Smooth muscle cell (in vitro differentiated cells): ENCODE results near the gene UBL4A. TPM values are rescaled to one million over a fixed set of nuclear protein-coding genes. Genes with fewer than 3 reads are reported as not detected.

ENCODE experiments used
- DNase-seq: peaks from one replicate; lab custom pipeline; 2025; ENCODE audit not compliant: unreplicated experiment; lab: John Stamatoyannopoulos, UW
- H2AFZ ChIP-seq: fragments of 200-600 bp; sonication (generic); 2 replicates; pipeline ENCODE4 v1.6.0; 2016; ENCODE audit warnings: antibody characterized with exemption, low read depth, mild to moderate bottlenecking
- H3F3A ChIP-seq: fragments of 200-600 bp; sonication (generic); 2 replicates; pipeline ENCODE4 v1.6.0; 2017; ENCODE audit warnings: antibody characterized with exemption, low read depth
- H3K27ac ChIP-seq: fragments of 200-600 bp; sonication (generic); 2 replicates; pipeline ENCODE4 v1.5.1; 2016; ENCODE audit warnings: low read depth, mild to moderate bottlenecking
- H3K27me3 ChIP-seq: fragments of 200-600 bp; sonication (generic); 2 replicates; pipeline ENCODE4 v1.6.1; 2016; ENCODE audit warnings: low read depth, mild to moderate bottlenecking
- H3K36me3 ChIP-seq: fragments of 200-600 bp; sonication (generic); 2 replicates; pipeline ENCODE4 v1.5.1; 2016; ENCODE audit warnings: low read depth
- H3K4me1 ChIP-seq: fragments of 200-600 bp; sonication (generic); 2 replicates; pipeline ENCODE4 v1.5.1; 2016; ENCODE audit warnings: low read depth
- H3K4me2 ChIP-seq: fragments of 200-600 bp; sonication (generic); 2 replicates; pipeline ENCODE4 v1.6.0; 2016; ENCODE audit warnings: mild to moderate bottlenecking
- H3K4me3 ChIP-seq: fragments of 200-600 bp; sonication (generic); 2 replicates; pipeline ENCODE4 v1.5.1; 2016; ENCODE audit warnings: mild to moderate bottlenecking
- H3K79me2 ChIP-seq: fragments of 200-600 bp; sonication (generic); 2 replicates; pipeline ENCODE4 v1.6.0; 2016; ENCODE audit warnings: low read depth, mild to moderate bottlenecking
- H3K9ac ChIP-seq: fragments of 200-600 bp; sonication (generic); 2 replicates; pipeline ENCODE4 v1.6.0; 2016; ENCODE audit warnings: low read depth
- H3K9me3 ChIP-seq: fragments of 200-600 bp; sonication (generic); replicated peaks from 2 replicates; pipeline ENCODE4 v1.5.1; 2016; ENCODE audit warnings: low read depth
- H4K20me1 ChIP-seq: fragments of 200-600 bp; sonication (generic); 2 replicates; pipeline ENCODE4 v1.6.0; 2016; ENCODE audit warnings: low read depth
- CTCF ChIP-seq: fragments of 200-600 bp; sonication (generic); IDR thresholded peaks from 2 replicates; pipeline ENCODE4 v1.5.1; 2017; ENCODE audit warnings: borderline replicate concordance, mild to moderate bottlenecking, antibody characterized with exemption; ENCODE audit not compliant: insufficient read depth, poor library complexity, severe bottlenecking
- WGBS: methylation state at CpG from one replicate; pipeline ENCODE4 v1.1.7; 2016; ENCODE audit warnings: low lambda C conversion rate; 5-methylcytosine and 5-hydroxymethylcytosine counted together
- polyA plus RNA-seq: library from polyadenylated mRNA; unstranded; fragments of >200 nt; fragmentation: Nextera tagmentation; extraction: Ambion mirVana; gene quantifications from 2 replicates; pipeline ENCODE4 v1.2.1, GENCODE V29; 2016
- total RNA-seq: library from RNA; depleted of rRNA; stranded (reverse); fragments of >200 nt; gene quantifications from 2 replicates; pipeline ENCODE4 v1.2.3, GENCODE V29; 2014

Gene UBL4A
- total and polyA plus RNA-seq, 2 experiments from 2014 or later: 42.1 to 46.9 TPM

- no peak overlapping the region for H2AFZ ChIP-seq
- 64% methylated on average over 21 of the region's 34 CpGs for WGBS
- no peaks in the 10 kb centered on the region for H4K20me1 ChIP-seq
- H3K4me2 ChIP-seq: peak overlapping the region; percentile 91
- peaks cover 7% of the 10 kb centered on the region for H3K79me2 ChIP-seq
- no peaks in the 10 kb centered on the region for H3K9me3 ChIP-seq
- DNase-seq: no peak
- no peaks in the 10 kb centered on the region for H3K36me3 ChIP-seq
- peak overlapping the region; percentile 83 for H3K27ac ChIP-seq
- no peak for TF ChIP-seq CTCF
- no peaks in the 10 kb centered on the region for H3F3A ChIP-seq
- no peaks in the 10 kb centered on the region for H3K27me3 ChIP-seq
- peak overlapping the region; percentile 67 for H3K4me3 ChIP-seq
- peaks cover 4% of the 10 kb centered on the region for H3K4me1 ChIP-seq
- peak overlapping the region; percentile 74 for H3K9ac ChIP-seq
Measured at GRCh38 chrX:154515090-154515965, 28.9 kb upstream of the UBL4A start.

- Histone ChIP-seq H3K79me2 (peaks cover 7% of the 10 kb centered on the region), H3K4me3 (no peak overlapping the region), H3K9me3 (no peaks in the 10 kb centered on the region), H3K27me3 (no peaks in the 10 kb centered on the region), H4K20me1 (no peaks in the 10 kb centered on the region), H3F3A (no peaks in the 10 kb centered on the region), H3K36me3 (no peaks in the 10 kb centered on the region), H2AFZ (no peak overlapping the region), H3K4me1 (peaks cover 4% of the 10 kb centered on the region), H3K27ac (no peak overlapping the region), H3K9ac (no peak overlapping the region), H3K4me2 (no peak overlapping the region)
- 81% methylated on average over 2 of the region's 2 CpGs for WGBS
- no peak for TF ChIP-seq CTCF
- DNase-seq: no peak
Measured at GRCh38 chrX:154513716-154514115, 27.3 kb upstream of the UBL4A start.

- peaks cover 4% of the 10 kb centered on the region for H3K4me1 ChIP-seq
- H3K79me2 ChIP-seq: peaks cover 7% of the 10 kb centered on the region
- H3K36me3 ChIP-seq: no peaks in the 10 kb centered on the region
- no peaks in the 10 kb centered on the region for H4K20me1 ChIP-seq
- H3K9ac ChIP-seq: no peak overlapping the region
- DNase-seq: no peak
- no peak overlapping the region for H2AFZ ChIP-seq
- WGBS: 90% methylated on average over 16 of the region's 16 CpGs
- H3K4me2 ChIP-seq: no peak overlapping the region
- H3K27me3 ChIP-seq: no peaks in the 10 kb centered on the region
- no peaks in the 10 kb centered on the region for H3K9me3 ChIP-seq
- H3K4me3 ChIP-seq: no peak overlapping the region
- no peaks in the 10 kb centered on the region for H3F3A ChIP-seq
- TF ChIP-seq CTCF: no peak
- no peak overlapping the region for H3K27ac ChIP-seq
Measured at GRCh38 chrX:154512879-154513553, 26.6 kb upstream of the UBL4A start.
